ENCODE data around the gene NR4A3. TPM values are rescaled to one million over a fixed set of nuclear protein-coding genes. Genes with fewer than 3 reads are reported as not detected.
A peak's percentile ranks its signal among the peaks of the same experiment; 100 is the strongest.

The NR4A3 gene
- total RNA-seq, 2 experiments from 2014 or later = 0.13 to 0.74 TPM

DNA sequence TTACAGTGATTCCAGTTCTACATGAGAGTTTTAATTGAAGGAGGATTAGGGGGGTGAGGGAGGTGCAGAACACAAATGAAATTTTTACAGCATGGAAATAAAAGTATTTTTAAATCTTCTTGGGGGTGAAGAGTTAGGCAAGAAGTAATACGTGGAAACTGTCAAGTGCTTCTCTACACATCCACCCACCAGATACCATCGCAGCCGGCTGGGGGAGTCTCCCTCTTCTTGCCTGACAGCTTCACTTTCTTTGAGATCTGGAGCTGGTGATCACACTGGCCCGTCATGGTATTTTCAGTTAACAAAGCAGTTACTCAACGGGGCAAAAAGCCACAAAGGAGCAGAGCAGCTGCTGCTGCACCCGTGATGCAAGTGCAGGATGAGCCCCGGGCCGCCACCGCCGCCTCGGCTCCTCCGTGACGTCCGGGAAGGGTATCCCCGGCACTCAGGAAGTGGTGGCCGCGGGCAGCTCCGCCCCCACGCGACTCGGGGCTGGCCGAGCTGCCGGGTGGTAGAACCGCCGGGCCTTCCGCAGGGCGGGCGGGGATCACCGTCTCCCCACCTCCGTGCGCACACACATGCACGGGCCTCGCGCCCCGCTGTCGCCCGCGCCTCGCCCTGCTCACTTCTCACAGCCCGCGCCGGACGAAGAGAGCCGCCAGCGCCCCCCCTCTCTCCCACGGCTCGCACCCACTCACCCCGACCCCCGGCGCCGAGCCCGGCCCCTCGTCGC lies 2.4 kb upstream of the NR4A3 start:
- TF ChIP-seq, protein P1, sequence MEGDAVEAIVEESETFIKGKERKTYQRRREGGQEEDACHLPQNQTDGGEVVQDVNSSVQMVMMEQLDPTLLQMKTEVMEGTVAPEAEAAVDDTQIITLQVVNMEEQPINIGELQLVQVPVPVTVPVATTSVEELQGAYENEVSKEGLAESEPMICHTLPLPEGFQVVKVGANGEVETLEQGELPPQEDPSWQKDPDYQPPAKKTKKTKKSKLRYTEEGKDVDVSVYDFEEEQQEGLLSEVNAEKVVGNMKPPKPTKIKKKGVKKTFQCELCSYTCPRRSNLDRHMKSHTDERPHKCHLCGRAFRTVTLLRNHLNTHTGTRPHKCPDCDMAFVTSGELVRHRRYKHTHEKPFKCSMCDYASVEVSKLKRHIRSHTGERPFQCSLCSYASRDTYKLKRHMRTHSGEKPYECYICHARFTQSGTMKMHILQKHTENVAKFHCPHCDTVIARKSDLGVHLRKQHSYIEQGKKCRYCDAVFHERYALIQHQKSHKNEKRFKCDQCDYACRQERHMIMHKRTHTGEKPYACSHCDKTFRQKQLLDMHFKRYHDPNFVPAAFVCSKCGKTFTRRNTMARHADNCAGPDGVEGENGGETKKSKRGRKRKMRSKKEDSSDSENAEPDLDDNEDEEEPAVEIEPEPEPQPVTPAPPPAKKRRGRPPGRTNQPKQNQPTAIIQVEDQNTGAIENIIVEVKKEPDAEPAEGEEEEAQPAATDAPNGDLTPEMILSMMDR (conservative IDR thresholded peaks at IDR 0.05; ENCODE audit: low read length) = 0 out of 2 replicates have a peak, but pooled peaks have one; percentile 17
- no peak for TF ChIP-seq EZH2phosphoT487 (IDR thresholded peaks at IDR 0.05; ENCODE audit: borderline replicate concordance, low read depth, low read length)
- Histone ChIP-seq H3K9me3 (ENCODE audit: low read length) (no peaks in the 10 kb centered on the region), H3K4me2 (ENCODE audit: low read length) (peak overlapping the region; percentile 83), H3K36me3 (ENCODE audit: insufficient read depth, low read length) (no peaks in the 10 kb centered on the region), H3K79me2 (ENCODE audit: insufficient read depth, low read depth, low read length) (peaks cover 5% of the 10 kb centered on the region; the same call in 1 of the 2 replicates), H3K4me1 (ENCODE audit: insufficient read depth, low read length, poor library complexity, severe bottlenecking) (peaks cover 28% of the 10 kb centered on the region), H4K20me1 (ENCODE audit: insufficient read depth, low read length) (no peaks in the 10 kb centered on the region), H2AFZ (ENCODE audit: low read length) (peak overlapping the region; percentile 56; the same call in 1 of the 2 replicates), H3K27ac (ENCODE audit: low read depth, low read length, poor library complexity, severe bottlenecking) (peak overlapping the region; percentile 80), H3K4me3 (ENCODE audit: low read depth, low read length, poor library complexity, severe bottlenecking) (peak overlapping the region; percentile 73), H3K9me2 (ENCODE audit: insufficient read depth, low read length) (no peaks in the 10 kb centered on the region)
- DNase-seq (ENCODE audit: low spot score) = peak; percentile 90
- intact Hi-C loops (cut with micrococcal nuclease; ENCODE audit: unreplicated experiment) = loop anchor here (1.0 to 10.0 kb wide), 8 partner anchors 88 to 634 kb away; partner anchors contain the start of genes ERP44, INVS, MSANTD3 and SEC61B
- BruUV-seq (replicated peaks) = no TSS peak
- CTCF ChIA-PET (ENCODE audit: unreplicated experiment) = no interaction called here
- POLR2A ChIA-PET = no interaction called here

DNA sequence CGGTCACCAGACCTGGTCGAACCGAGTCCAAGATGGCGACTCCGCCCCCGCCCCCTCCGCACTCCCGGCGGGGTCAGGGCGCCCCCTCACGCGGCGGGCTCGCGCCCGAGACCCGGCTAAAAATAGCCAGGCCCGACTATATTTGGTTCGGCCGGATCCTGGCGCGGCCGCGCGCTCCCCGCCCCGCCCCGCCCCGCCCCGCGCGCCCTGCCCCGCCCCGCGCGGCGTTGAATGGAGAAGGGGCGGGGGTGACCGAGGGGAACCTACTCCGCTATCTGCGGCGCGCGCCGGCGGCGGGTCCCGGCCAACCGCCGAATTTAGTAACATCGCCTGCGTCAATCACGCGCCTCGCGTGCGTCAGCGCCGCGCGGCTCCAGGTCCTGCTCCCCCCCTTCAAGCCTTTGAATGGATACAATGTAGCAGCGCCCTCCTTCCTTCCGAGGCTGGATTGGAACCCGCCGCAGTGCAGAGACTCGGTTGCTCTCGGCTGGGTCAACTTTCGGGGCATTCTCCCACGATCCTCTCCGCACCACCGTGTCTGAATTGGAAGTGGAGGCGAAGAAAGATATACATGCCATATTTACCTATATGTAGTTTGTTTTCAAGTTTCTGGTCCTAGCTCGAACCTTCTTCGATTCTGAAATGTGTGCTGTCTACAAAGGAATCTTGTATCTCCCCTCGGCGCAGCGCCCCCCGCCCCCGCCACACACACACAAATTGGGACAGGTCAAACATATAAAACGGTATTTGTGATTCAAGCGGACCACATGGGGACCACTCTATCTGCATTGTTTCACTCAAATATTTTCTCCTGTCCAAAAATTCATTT lies 1.6 kb upstream of the NR4A3 start:
- peaks cover 36% of the 10 kb centered on the region for H3K4me1 ChIP-seq (ENCODE audit: insufficient read depth, low read length, poor library complexity, severe bottlenecking)
- intact Hi-C loops (cut with micrococcal nuclease; ENCODE audit: unreplicated experiment) = loop anchor here (1.0 to 10.0 kb wide), 8 partner anchors 87 to 635 kb away; partner anchors contain the start of genes ERP44, INVS, MSANTD3 and SEC61B
- H4K20me1 ChIP-seq (ENCODE audit: insufficient read depth, low read length) = no peaks in the 10 kb centered on the region
- peak; percentile 95 for DNase-seq (ENCODE audit: low spot score)
- ChIA-PET CTCF (ENCODE audit: unreplicated experiment) (no interaction called here), POLR2A (no interaction called here)
- peak overlapping the region; percentile 80 for H3K27ac ChIP-seq (ENCODE audit: low read depth, low read length, poor library complexity, severe bottlenecking)
- H3K36me3 ChIP-seq (ENCODE audit: insufficient read depth, low read length) = no peaks in the 10 kb centered on the region
- H3K9me2 ChIP-seq (ENCODE audit: insufficient read depth, low read length) = no peaks in the 10 kb centered on the region
- BruUV-seq (replicated peaks) = TSS peak; percentile 89
- H2AFZ ChIP-seq (ENCODE audit: low read length) = peak overlapping the region; percentile 72
- peak overlapping the region; percentile 98 for H3K4me2 ChIP-seq (ENCODE audit: low read length)
- no peaks in the 10 kb centered on the region for H3K9me3 ChIP-seq (ENCODE audit: low read length)
- H3K4me3 ChIP-seq (ENCODE audit: low read depth, low read length, poor library complexity, severe bottlenecking) = peak overlapping the region; percentile 73
- TF ChIP-seq, protein P1 (conservative IDR thresholded peaks at IDR 0.05; ENCODE audit: low read length) = peak; percentile 45
- no peak for TF ChIP-seq EZH2phosphoT487 (IDR thresholded peaks at IDR 0.05; ENCODE audit: borderline replicate concordance, low read depth, low read length)
- H3K79me2 ChIP-seq (ENCODE audit: insufficient read depth, low read depth, low read length) = peaks cover 5% of the 10 kb centered on the region; the same call in 1 of the 2 replicates
